C4-2B (cell line): ENCODE measurements around the gene ENPP6.

Source experiments
- H3K27ac ChIP-seq: fragments of 450-650 bp; 2 replicates; pipeline ENCODE4 v1.5.1; 2017
- ZFX ChIP-seq: fragments of 450-650 bp; IDR thresholded peaks from 2 replicates; pipeline ENCODE4 v1.6.1; 2017
- TF ChIP-seq, protein P1 (sequence below): fragments of 450-650 bp; conservative IDR thresholded peaks from 2 replicates; pipeline ENCODE4 v1.5.1; 2017; ENCODE audit warnings: mild to moderate bottlenecking

ENPP6 gene

DNA sequence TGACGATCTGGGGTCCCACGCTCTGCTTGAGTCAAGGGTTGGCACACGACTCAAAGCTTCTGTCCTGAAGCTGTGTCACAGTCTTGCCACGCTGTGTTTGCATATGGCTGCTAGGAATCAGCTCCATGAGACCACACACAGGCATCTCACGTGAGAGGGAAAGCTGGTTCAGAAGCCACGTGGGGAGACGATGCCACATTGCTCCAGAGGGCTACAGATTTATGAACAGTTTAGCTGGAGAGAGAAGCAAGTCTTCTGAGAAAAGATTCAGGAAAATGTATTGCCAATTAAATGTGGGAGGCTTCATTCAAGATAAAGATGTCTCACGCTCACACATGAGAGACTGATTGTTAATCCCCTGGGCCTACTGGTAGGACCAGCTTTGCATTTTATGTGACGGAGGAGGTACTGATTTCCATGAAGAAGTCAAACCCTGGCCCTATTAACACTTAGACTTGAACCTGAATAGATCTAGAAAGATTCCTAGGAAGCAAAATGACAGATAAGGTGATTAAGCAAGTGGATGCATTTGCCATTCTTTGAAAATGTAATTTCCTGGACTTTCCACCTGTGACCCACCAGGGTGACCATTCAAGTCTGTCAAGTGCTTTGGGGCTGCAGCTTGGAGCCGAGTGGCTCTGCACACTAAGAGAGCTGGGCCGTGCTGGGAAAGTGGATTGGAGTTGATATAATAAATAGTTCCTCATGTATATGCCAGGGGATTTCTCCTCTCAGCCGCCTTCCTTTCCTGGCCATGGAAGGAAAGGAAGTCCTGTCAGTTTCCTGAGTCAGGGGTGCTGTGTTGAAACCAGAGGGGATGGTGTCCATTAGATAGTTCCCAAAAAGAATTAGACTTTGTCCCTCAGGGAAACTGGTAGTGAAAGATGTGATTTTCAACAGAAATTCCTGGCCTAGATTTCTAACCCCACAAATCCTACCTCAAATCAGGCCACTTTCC, 29.0 kb downstream of the ENPP6 start:
- no peak overlapping the region for H3K27ac ChIP-seq
- TF ChIP-seq ZFX, result no peak
- TF ChIP-seq, protein P1, sequence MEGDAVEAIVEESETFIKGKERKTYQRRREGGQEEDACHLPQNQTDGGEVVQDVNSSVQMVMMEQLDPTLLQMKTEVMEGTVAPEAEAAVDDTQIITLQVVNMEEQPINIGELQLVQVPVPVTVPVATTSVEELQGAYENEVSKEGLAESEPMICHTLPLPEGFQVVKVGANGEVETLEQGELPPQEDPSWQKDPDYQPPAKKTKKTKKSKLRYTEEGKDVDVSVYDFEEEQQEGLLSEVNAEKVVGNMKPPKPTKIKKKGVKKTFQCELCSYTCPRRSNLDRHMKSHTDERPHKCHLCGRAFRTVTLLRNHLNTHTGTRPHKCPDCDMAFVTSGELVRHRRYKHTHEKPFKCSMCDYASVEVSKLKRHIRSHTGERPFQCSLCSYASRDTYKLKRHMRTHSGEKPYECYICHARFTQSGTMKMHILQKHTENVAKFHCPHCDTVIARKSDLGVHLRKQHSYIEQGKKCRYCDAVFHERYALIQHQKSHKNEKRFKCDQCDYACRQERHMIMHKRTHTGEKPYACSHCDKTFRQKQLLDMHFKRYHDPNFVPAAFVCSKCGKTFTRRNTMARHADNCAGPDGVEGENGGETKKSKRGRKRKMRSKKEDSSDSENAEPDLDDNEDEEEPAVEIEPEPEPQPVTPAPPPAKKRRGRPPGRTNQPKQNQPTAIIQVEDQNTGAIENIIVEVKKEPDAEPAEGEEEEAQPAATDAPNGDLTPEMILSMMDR, result no peak

DNA sequence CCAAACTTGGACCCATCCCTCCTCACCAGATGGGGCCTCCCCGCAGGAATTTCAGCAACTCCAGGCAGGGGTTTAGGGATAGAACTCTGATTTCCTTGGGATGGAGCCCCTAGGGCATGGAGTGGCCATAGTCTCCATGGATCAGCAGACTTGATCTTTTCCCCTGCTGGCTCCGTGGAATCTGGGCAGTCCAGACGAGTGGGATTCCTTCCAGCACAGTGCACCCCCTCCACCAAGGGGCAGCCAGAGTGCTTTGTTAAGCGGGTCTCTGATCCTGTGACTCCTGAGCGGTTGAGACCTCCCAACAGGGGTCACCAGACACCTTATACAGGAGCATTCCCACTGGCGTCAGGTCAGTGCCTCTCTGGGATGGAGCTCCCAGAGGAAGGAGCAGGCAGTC, 40.4 kb downstream of the ENPP6 start:
- TF ChIP-seq ZFX, result no peak
- TF ChIP-seq, protein P1, result no peak
- H3K27ac ChIP-seq, result no peak overlapping the region

DNA sequence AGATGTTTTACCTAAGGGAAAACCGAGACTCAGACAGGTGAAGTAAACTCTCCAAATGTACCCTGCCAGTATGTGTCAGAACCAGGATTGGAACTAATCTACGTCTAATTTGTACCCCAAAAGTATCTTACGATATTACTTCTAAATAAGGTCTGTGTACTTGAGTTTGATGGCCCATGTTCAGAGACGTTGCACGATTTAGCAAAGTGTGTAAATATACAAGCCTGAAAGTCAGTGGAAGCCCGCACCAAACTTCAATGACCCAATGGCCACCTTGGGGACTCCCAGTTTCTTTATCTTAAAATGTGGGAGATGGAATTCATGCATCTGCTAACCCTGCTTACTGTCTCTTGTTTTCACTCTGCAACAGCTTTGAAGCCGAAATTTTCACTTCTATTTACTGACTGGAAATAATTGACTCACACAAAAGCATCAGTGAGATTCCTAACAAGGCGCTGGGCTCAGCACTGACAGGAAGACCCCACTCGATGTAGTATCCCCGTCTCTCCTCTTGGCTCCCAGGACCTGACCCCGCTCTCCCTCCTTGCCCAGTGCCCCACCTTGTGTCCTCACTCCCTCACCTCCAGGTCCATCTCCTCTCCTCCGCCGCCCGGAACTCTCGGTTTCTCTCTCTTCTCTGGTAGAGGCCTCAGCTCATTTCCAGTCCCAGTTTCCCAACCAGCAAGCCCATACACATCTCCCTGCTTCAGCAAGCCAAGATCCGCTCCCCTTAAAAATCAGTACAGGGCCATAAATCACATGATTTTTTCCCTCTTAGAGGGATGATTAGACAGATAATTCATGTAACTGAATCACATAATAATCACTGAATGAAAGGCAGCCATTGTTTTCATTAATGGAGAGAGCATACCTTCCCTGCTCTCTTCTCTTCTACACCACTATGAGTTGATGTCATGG, 42.8 kb downstream of the ENPP6 start:
- no peak for TF ChIP-seq ZFX
- no peak overlapping the region for H3K27ac ChIP-seq

- no peak overlapping the region for H3K27ac ChIP-seq
- TF ChIP-seq ZFX, result no peak
- TF ChIP-seq, protein P1, result no peak
These were observed 46.7 kb downstream of the ENPP6 start for GRCh38 chr4:184171011-184171410.

DNA sequence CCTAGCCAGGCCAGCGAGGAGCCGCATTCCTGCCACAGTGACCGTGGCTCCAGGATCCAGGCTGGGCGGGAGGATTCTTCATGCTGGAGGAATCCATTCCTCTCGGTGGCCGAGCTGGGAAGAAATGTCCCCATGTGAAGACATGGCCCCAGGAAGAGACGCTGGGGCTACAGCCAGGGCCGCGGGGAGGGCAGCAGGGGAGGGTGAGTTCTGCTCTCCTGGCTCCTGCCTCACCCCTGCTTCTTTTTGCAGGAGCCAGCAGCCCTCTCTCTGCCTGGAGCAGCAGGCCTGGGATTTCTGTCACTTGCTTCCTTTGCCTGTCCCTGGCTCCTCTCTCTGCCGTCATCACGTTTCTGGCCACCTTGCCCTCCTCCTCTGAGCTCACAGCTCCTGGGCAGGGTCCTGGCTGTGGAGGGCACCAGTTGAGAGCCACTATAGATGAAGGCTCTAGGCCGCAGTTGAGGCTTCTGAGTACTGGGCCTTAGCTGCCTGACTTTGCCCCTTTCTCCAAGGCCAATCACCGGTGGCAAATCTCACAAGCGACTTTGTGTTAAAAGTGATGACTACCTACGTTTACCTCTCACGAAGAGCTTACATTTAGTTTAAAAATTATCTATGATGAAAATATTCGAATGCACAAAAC, 48.3 kb downstream of the ENPP6 start:
- no peak for TF ChIP-seq ZFX
- TF ChIP-seq, protein P1, result no peak
- no peak overlapping the region for H3K27ac ChIP-seq

DNA sequence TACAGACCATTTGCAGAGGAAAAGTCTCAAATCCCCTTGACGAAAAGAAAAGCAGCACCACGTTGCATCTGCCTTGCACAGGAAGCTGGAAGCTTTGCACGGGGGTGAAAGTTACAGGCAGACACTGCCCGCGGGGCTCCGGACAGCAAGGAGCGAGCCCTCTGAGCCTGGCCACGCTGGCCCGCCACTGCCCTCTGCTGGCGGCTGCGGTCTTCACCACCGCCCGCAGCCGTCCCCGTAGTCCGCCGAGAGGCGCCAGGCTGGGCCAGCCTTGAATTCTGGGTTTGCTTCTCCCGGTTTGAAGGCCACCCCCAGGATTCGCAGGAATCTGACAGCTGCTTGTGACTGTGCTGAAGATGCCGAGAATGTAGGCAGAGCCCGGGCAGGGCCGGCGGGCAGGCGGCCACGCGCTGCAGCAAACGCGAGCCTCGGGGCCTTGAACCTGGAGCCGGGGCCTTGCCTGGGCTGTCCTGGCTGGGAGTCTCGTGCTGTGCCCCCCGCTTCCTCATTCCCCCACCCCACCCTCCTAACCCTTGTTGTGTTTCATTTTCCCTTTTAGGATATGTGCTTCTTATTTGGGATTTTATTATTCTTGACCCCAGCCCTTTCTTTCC, 49.2 kb downstream of the ENPP6 start:
- TF ChIP-seq, protein P1, result peak; percentile 94
- TF ChIP-seq ZFX, result no peak
- no peak overlapping the region for H3K27ac ChIP-seq

DNA sequence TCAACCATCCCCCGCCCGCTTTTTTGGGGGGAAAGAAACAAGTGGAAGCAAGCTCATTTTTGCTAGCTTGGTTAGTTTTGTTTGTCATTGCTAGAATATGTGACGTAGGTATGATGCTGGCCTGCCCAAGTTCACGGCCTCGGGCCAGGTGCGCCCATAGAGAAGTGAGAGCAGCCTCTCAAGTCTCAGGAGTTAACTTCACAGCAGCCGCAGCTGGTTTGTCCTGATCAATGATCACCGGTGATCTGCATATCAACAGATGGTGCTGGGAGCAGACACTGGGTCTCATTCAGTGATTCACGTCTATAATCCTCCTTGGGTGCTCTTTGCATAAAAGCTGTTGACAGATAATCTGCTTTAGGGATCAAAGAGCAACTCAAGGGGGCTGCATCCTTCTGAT, 50.1 kb downstream of the ENPP6 start:
- H3K27ac ChIP-seq, result no peak overlapping the region
- TF ChIP-seq ZFX, result no peak
- TF ChIP-seq, protein P1, result no peak
